Activated CD4-positive, alpha-beta T cell treated with anti-CD3 and anti-CD28 coated beads, Interleukin-2, amount 10 ng/mL, durations not matched to agents 7 days and 5 days (primary cell): ENCODE measurements around the gene HAND1. TPM values are rescaled to one million over a fixed set of nuclear protein-coding genes. Genes with fewer than 3 reads are reported as not detected.
A peak's percentile ranks its signal among the peaks of the same experiment; 100 is the strongest.

Experiments
- CTCF ChIA-PET: fragments of 350-600 bp; sonication (Branson Sonifier 250); formaldehyde crosslinking; loops from one replicate; lab custom pipeline; 2021; ENCODE audit warnings: antibody characterized with exemption; lab: Charles Lee
- POLR2A ChIA-PET: fragments of 350-600 bp; sonication (Branson Sonifier 250); formaldehyde crosslinking; loops from one replicate; lab custom pipeline; 2021; ENCODE audit warnings: antibody characterized with exemption; lab: Charles Lee
- DNase-seq: peaks from one replicate; pipeline ENCODE4 v3.0.0-alpha.2; 2020
- H3K27ac Mint-ChIP-seq: one replicate; pipeline ENCODE4 v1.8.0; 2021; ENCODE audit warnings: mild to moderate bottlenecking, moderate library complexity, mixed read lengths
- H3K27me3 Mint-ChIP-seq: one replicate; pipeline ENCODE4 v1.8.0; 2021; ENCODE audit warnings: mixed read lengths
- H3K36me3 Mint-ChIP-seq: one replicate; pipeline ENCODE4 v1.8.0; 2021; ENCODE audit warnings: low read depth, mixed read lengths
- H3K4me1 Mint-ChIP-seq: one replicate; pipeline ENCODE4 v1.8.0; 2021; ENCODE audit warnings: mixed read lengths
- H3K4me3 Mint-ChIP-seq: one replicate; pipeline ENCODE4 v1.8.0; 2021; ENCODE audit warnings: mild to moderate bottlenecking, moderate library complexity, mixed read lengths
- H3K9me3 Mint-ChIP-seq: one replicate; pipeline ENCODE4 v1.8.0; 2021; ENCODE audit warnings: mixed read lengths
- total RNA-seq, 2 experiments: library from RNA; stranded (reverse); gene quantifications; one replicate each; pipeline ENCODE4 v1.2.3, GENCODE V29; 2021

The HAND1 gene
- total RNA-seq, 2 experiments from 2014 or later, result not detected

- H3K27me3 Mint-ChIP-seq, result peaks cover 46% of the 10 kb centered on the region
- DNase-seq, result no peak
- no peak overlapping the region for H3K4me3 Mint-ChIP-seq
- H3K9me3 Mint-ChIP-seq, result no peaks in the 10 kb centered on the region
- ChIA-PET CTCF (no interaction called here), POLR2A (no interaction called here)
- no peak overlapping the region for H3K27ac Mint-ChIP-seq
- H3K36me3 Mint-ChIP-seq, result no peaks in the 10 kb centered on the region
- no peaks in the 10 kb centered on the region for H3K4me1 Mint-ChIP-seq
These were observed 21.0 kb upstream of the HAND1 start for GRCh38 chr5:154498994-154499393.

- ChIA-PET CTCF (interaction anchor here (1.1 kb wide), 1 partner anchor 12 kb away, joined by 3 read pairs; no protein-coding TSS in a partner anchor), POLR2A (no interaction called here)
- Mint-ChIP-seq H3K36me3 (no peaks in the 10 kb centered on the region), H3K27ac (no peak overlapping the region), H3K27me3 (peaks cover 50% of the 10 kb centered on the region), H3K4me3 (no peak overlapping the region), H3K4me1 (no peaks in the 10 kb centered on the region), H3K9me3 (no peaks in the 10 kb centered on the region)
- DNase-seq, result no peak
These were observed 20.6 kb upstream of the HAND1 start for GRCh38 chr5:154498591-154498990.

- ChIA-PET CTCF (no interaction called here), POLR2A (no interaction called here)
- no peak for DNase-seq
- Mint-ChIP-seq H3K4me1 (no peaks in the 10 kb centered on the region), H3K36me3 (no peaks in the 10 kb centered on the region), H3K9me3 (no peaks in the 10 kb centered on the region), H3K4me3 (no peak overlapping the region), H3K27me3 (peaks cover 56% of the 10 kb centered on the region), H3K27ac (no peak overlapping the region)
These were observed 16.0 kb upstream of the HAND1 start for GRCh38 chr5:154494036-154494435.

GRCh38 chr5:154493274-154493673 lies 15.2 kb upstream of the HAND1 start:
- Mint-ChIP-seq H3K4me3 (no peak overlapping the region), H3K4me1 (no peaks in the 10 kb centered on the region), H3K27ac (no peak overlapping the region), H3K36me3 (no peaks in the 10 kb centered on the region), H3K9me3 (no peaks in the 10 kb centered on the region), H3K27me3 (peaks cover 56% of the 10 kb centered on the region)
- ChIA-PET POLR2A (no interaction called here), CTCF (no interaction called here)
- DNase-seq, result no peak

GRCh38 chr5:154491941-154492340 lies 13.9 kb upstream of the HAND1 start:
- no peak for DNase-seq
- ChIA-PET CTCF (no interaction called here), POLR2A (no interaction called here)
- Mint-ChIP-seq H3K9me3 (no peaks in the 10 kb centered on the region), H3K4me1 (no peaks in the 10 kb centered on the region), H3K27me3 (peaks cover 60% of the 10 kb centered on the region), H3K4me3 (no peak overlapping the region), H3K27ac (no peak overlapping the region), H3K36me3 (no peaks in the 10 kb centered on the region)

- Mint-ChIP-seq H3K9me3 (no peaks in the 10 kb centered on the region), H3K27ac (no peak overlapping the region), H3K4me1 (peaks cover 2% of the 10 kb centered on the region), H3K27me3 (peaks cover 73% of the 10 kb centered on the region), H3K4me3 (no peak overlapping the region), H3K36me3 (no peaks in the 10 kb centered on the region)
- POLR2A ChIA-PET, result no interaction called here
- CTCF ChIA-PET, result no interaction called here
- DNase-seq, result no peak
These were observed 9.5 kb upstream of the HAND1 start for GRCh38 chr5:154487541-154487940.

- POLR2A ChIA-PET, result no interaction called here
- Mint-ChIP-seq H3K4me3 (no peak overlapping the region), H3K4me1 (peaks cover 2% of the 10 kb centered on the region), H3K27me3 (peaks cover 76% of the 10 kb centered on the region), H3K9me3 (no peaks in the 10 kb centered on the region), H3K27ac (no peak overlapping the region), H3K36me3 (no peaks in the 10 kb centered on the region)
- no peak for DNase-seq
- CTCF ChIA-PET, result interaction anchor here (0.5 to 1.0 kb wide), 2 partner anchors 11 to 72 kb away, joined by 3 to 4 read pairs; no protein-coding TSS in a partner anchor
These were observed 8.4 kb upstream of the HAND1 start for GRCh38 chr5:154486427-154486866.

- Mint-ChIP-seq H3K27me3 (peaks cover 81% of the 10 kb centered on the region), H3K4me1 (peaks cover 2% of the 10 kb centered on the region), H3K4me3 (no peak overlapping the region), H3K27ac (no peak overlapping the region), H3K9me3 (no peaks in the 10 kb centered on the region), H3K36me3 (no peaks in the 10 kb centered on the region)
- DNase-seq, result no peak
- ChIA-PET CTCF (no interaction called here), POLR2A (no interaction called here)
These were observed 7.9 kb upstream of the HAND1 start for GRCh38 chr5:154485850-154486426.

- Mint-ChIP-seq H3K9me3 (no peaks in the 10 kb centered on the region), H3K27me3 (peaks cover 87% of the 10 kb centered on the region), H3K27ac (no peak overlapping the region), H3K4me3 (no peak overlapping the region), H3K36me3 (no peaks in the 10 kb centered on the region), H3K4me1 (peaks cover 2% of the 10 kb centered on the region)
- CTCF ChIA-PET, result interaction anchor here (0.5 to 1.3 kb wide), 2 partner anchors 17 to 1235 kb away, joined by 3 read pairs; no protein-coding TSS in a partner anchor
- POLR2A ChIA-PET, result no interaction called here
- DNase-seq, result no peak
These were observed 7.1 kb upstream of the HAND1 start for GRCh38 chr5:154485096-154485491.

- ChIA-PET POLR2A (no interaction called here), CTCF (interaction anchor here (0.5 to 1.7 kb wide), 3 partner anchors 16 to 1236 kb away, joined by 3 read pairs; no protein-coding TSS in a partner anchor)
- Mint-ChIP-seq H3K9me3 (no peaks in the 10 kb centered on the region), H3K4me3 (no peak overlapping the region), H3K36me3 (no peaks in the 10 kb centered on the region), H3K27ac (no peak overlapping the region), H3K4me1 (peaks cover 3% of the 10 kb centered on the region), H3K27me3 (peaks cover 86% of the 10 kb centered on the region)
- no peak for DNase-seq
These were observed 6.5 kb upstream of the HAND1 start for GRCh38 chr5:154484393-154485095.

GRCh38 chr5:154483654-154484392 lies 5.8 kb upstream of the HAND1 start:
- peaks cover 5% of the 10 kb centered on the region for H3K4me1 Mint-ChIP-seq
- H3K4me3 Mint-ChIP-seq, result no peak overlapping the region
- CTCF ChIA-PET, result interaction anchor here (1.3 to 1.7 kb wide), 2 partner anchors 16 to 107 kb away, joined by 3 read pairs; no protein-coding TSS in a partner anchor
- no peak for DNase-seq
- H3K27ac Mint-ChIP-seq, result peak overlapping the region; percentile 54
- H3K9me3 Mint-ChIP-seq, result no peaks in the 10 kb centered on the region
- peaks cover 90% of the 10 kb centered on the region for H3K27me3 Mint-ChIP-seq
- H3K36me3 Mint-ChIP-seq, result no peaks in the 10 kb centered on the region
- POLR2A ChIA-PET, result no interaction called here

- no peak for DNase-seq
- H3K4me1 Mint-ChIP-seq, result peaks cover 5% of the 10 kb centered on the region
- ChIA-PET POLR2A (no interaction called here), CTCF (interaction anchor here (1.7 kb wide), 1 partner anchor 109 kb away, joined by 3 read pairs; no protein-coding TSS in a partner anchor)
- peak overlapping the region; percentile 1 for H3K27ac Mint-ChIP-seq
- peak overlapping the region; percentile 6 for H3K4me3 Mint-ChIP-seq
- H3K36me3 Mint-ChIP-seq, result no peaks in the 10 kb centered on the region
- no peaks in the 10 kb centered on the region for H3K9me3 Mint-ChIP-seq
- H3K27me3 Mint-ChIP-seq, result peaks cover 90% of the 10 kb centered on the region
These were observed 4.8 kb upstream of the HAND1 start for GRCh38 chr5:154482528-154483449.
